PFSK-1 (cell line): ENCODE data around the gene UHMK1.

Source experiments
- FOXP2 ChIP-seq: optimal IDR thresholded peaks from 2 replicates; pipeline ENCODE3; 2011; ENCODE audit warnings: borderline replicate concordance, control low read depth, inconsistent platforms; ENCODE audit not compliant: insufficient read depth; ENCODE audit errors: extremely low read length, extremely low read depth
- POLR2AphosphoS5 ChIP-seq: IDR thresholded peaks from 2 replicates; pipeline ENCODE4 v1.6.1; 2012; ENCODE audit warnings: low read depth, mild to moderate bottlenecking, control low read depth, low read length, moderate library complexity
- SIN3A ChIP-seq: IDR thresholded peaks from 2 replicates; pipeline ENCODE4 v1.6.1; 2012; ENCODE audit warnings: mild to moderate bottlenecking, low read length, moderate library complexity, borderline replicate concordance; ENCODE audit not compliant: insufficient read depth
- TAF1 ChIP-seq: IDR thresholded peaks from 2 replicates; pipeline ENCODE4 v1.6.1; 2012; ENCODE audit warnings: low read length, control low read depth, borderline replicate concordance; ENCODE audit not compliant: insufficient read depth
- TF ChIP-seq, protein P1 (sequence below), 2 experiments: IDR thresholded peaks; 2 replicates each; pipeline versions ENCODE4 v1.6.1 to v1.8.0; 2011 to 2012; ENCODE audit warnings: low read depth in 2 of 2, low read length in 2 of 2, control low read depth in 1 of 2, inconsistent platforms in 1 of 2, mild to moderate bottlenecking in 1 of 2, moderate library complexity in 1 of 2; ENCODE audit not compliant: insufficient read depth in 1 of 2

UHMK1 gene

GRCh38 chr1:162500805-162501204 lies 3.2 kb downstream of the UHMK1 start:
- TF ChIP-seq POLR2AphosphoS5 = no peak
- TF ChIP-seq SIN3A = no peak
- TF ChIP-seq TAF1 = no peak
- TF ChIP-seq, protein P1, sequence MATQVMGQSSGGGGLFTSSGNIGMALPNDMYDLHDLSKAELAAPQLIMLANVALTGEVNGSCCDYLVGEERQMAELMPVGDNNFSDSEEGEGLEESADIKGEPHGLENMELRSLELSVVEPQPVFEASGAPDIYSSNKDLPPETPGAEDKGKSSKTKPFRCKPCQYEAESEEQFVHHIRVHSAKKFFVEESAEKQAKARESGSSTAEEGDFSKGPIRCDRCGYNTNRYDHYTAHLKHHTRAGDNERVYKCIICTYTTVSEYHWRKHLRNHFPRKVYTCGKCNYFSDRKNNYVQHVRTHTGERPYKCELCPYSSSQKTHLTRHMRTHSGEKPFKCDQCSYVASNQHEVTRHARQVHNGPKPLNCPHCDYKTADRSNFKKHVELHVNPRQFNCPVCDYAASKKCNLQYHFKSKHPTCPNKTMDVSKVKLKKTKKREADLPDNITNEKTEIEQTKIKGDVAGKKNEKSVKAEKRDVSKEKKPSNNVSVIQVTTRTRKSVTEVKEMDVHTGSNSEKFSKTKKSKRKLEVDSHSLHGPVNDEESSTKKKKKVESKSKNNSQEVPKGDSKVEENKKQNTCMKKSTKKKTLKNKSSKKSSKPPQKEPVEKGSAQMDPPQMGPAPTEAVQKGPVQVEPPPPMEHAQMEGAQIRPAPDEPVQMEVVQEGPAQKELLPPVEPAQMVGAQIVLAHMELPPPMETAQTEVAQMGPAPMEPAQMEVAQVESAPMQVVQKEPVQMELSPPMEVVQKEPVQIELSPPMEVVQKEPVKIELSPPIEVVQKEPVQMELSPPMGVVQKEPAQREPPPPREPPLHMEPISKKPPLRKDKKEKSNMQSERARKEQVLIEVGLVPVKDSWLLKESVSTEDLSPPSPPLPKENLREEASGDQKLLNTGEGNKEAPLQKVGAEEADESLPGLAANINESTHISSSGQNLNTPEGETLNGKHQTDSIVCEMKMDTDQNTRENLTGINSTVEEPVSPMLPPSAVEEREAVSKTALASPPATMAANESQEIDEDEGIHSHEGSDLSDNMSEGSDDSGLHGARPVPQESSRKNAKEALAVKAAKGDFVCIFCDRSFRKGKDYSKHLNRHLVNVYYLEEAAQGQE (IDR thresholded peaks at IDR 0.05; ENCODE audit: insufficient read depth in 1 of 2, low read depth in 2 of 2, low read length in 2 of 2) = no peak
- no peak for TF ChIP-seq FOXP2

- TF ChIP-seq, protein P1 (IDR thresholded peaks at IDR 0.05; ENCODE audit: insufficient read depth in 1 of 2, low read depth in 2 of 2, low read length in 2 of 2) = no peak
- TF ChIP-seq FOXP2 = no peak
These were observed 4.5 kb downstream of the UHMK1 start for GRCh38 chr1:162502077-162502476.

DNA sequence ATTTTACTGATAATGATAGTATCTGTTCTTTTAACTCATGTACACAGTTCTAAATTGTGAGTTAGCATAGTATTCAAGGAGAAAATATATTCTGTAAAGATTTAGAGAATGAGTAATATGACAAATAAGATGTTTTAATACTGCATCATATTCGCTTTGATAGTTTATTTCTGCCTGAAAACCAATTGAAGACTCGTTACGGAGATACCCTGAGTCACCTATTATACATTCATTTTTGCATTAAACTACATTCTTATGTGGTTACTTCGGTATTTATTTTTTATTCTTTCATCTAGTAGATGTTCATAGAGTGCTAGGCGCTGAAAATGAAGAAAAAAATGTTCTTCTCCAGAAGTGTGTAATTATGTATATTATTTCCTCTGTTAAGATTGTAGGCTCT lies 5.3 kb downstream of the UHMK1 start:
- TF ChIP-seq FOXP2 (no peak), SIN3A (no peak), TAF1 (no peak), POLR2AphosphoS5 (no peak)
- TF ChIP-seq, protein P1 (IDR thresholded peaks at IDR 0.05; ENCODE audit: insufficient read depth in 1 of 2, low read depth in 2 of 2, low read length in 2 of 2) = no peak

GRCh38 chr1:162527314-162527713 lies 29.7 kb downstream of the UHMK1 start:
- no peak for TF ChIP-seq TAF1
- no peak for TF ChIP-seq SIN3A
- TF ChIP-seq POLR2AphosphoS5 = no peak
- TF ChIP-seq FOXP2 = no peak
- TF ChIP-seq, protein P1 (IDR thresholded peaks at IDR 0.05; ENCODE audit: insufficient read depth in 1 of 2, low read depth in 2 of 2, low read length in 2 of 2) = no peak

GRCh38 chr1:162530307-162530987 lies 32.8 kb downstream of the UHMK1 start:
- no peak for TF ChIP-seq SIN3A
- no peak for TF ChIP-seq FOXP2
- TF ChIP-seq POLR2AphosphoS5 = no peak
- TF ChIP-seq TAF1 = no peak
- TF ChIP-seq, protein P1 (IDR thresholded peaks at IDR 0.05; ENCODE audit: insufficient read depth in 1 of 2, low read depth in 2 of 2, low read length in 2 of 2) = no peak
